Measurements from ENCODE around the gene GPR152. TPM values are rescaled to one million over a fixed set of nuclear protein-coding genes. Genes with fewer than 3 reads are reported as not detected.
A peak's percentile ranks its signal among the peaks of the same experiment; 100 is the strongest.

Gene GPR152
- total RNA-seq, 4 donors from 2014 or later: 0.34 TPM; not detected in 3

DNA sequence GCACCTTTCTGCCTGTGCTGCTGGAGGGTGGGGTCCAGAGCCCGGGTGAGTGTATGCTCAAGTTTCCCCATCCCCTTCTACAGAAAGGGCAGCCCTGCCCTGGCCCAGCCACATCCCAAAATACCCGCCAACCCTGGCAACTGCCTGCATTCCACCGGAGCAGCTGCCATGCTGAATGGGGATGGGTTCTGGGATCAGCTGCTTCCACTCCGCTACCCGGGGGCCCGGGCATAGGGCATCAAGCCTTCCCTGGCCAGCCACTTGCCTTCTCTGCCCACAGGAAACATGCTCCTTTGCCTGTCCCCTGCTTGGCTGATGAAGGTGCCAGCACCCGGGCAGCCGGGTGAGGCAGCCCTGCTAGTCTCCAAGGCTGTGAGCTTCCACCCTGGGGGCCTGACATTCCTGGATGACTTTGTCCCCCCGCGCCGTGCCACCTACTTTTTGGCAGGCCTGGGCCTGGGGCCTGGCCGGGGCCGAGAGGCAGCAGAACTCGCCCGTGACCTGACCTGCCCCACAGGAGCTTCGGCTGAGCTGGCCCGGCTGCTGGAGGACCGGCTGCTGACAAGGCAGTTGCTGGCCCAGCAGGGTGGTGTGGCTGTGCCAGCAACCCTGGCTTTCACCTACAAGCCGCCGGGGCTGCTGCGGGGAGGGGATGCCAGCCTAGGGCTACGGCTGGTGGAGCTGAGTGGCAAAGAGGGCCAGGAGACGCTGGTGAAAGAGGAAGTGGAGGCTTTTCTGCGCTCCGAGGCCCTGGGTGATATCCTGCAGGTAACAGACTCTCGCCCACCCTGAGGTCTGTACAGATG lies 33.9 kb downstream of the GPR152 start:
- 27% methylated on average over 20 of the region's 26 CpGs for WGBS
- H3K27me3 ChIP-seq: peaks cover 5% of the 10 kb centered on the region
- no peaks in the 10 kb centered on the region for H3K36me3 ChIP-seq
- peak overlapping the region; percentile 38 for H3K27ac ChIP-seq
- DNase-seq (ENCODE audit: low spot score in 2 of 2): no peak
- H3K9me3 ChIP-seq: no peaks in the 10 kb centered on the region
- H3K4me1 ChIP-seq: peaks cover 70% of the 10 kb centered on the region
- H3K4me3 ChIP-seq: no peak overlapping the region
- TF ChIP-seq EP300 (IDR thresholded peaks at IDR 0.05): no peak
- no peak for TF ChIP-seq POLR2AphosphoS5 (IDR thresholded peaks at IDR 0.05)
- TF ChIP-seq POLR2A (IDR thresholded peaks at IDR 0.05): no peak
- TF ChIP-seq, protein P1, sequence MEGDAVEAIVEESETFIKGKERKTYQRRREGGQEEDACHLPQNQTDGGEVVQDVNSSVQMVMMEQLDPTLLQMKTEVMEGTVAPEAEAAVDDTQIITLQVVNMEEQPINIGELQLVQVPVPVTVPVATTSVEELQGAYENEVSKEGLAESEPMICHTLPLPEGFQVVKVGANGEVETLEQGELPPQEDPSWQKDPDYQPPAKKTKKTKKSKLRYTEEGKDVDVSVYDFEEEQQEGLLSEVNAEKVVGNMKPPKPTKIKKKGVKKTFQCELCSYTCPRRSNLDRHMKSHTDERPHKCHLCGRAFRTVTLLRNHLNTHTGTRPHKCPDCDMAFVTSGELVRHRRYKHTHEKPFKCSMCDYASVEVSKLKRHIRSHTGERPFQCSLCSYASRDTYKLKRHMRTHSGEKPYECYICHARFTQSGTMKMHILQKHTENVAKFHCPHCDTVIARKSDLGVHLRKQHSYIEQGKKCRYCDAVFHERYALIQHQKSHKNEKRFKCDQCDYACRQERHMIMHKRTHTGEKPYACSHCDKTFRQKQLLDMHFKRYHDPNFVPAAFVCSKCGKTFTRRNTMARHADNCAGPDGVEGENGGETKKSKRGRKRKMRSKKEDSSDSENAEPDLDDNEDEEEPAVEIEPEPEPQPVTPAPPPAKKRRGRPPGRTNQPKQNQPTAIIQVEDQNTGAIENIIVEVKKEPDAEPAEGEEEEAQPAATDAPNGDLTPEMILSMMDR (IDR thresholded peaks at IDR 0.05): no peak

DNA sequence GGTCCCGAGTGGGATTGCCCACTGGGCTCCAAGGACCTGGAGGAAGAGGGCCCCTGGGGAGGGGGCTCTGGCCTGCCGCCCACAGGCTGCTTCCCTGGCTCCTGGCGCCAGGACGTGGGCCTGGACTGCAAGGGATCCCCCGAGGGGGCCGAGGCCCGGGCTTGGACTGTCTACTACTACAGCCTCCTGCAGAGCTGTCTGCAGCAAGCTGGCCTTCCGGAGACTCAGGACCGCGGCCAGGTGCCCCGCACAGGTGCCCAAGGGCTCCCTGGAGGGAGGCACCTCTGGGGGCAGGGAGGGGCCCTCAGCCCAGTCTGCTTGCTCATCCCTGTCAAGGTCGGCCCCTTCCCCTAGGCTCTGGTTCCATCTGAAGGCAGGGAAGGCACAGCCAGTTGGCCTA lies 35.1 kb downstream of the GPR152 start:
- no peaks in the 10 kb centered on the region for H3K9me3 ChIP-seq
- H3K4me3 ChIP-seq: no peak overlapping the region
- H3K27ac ChIP-seq: no peak overlapping the region
- peaks cover 67% of the 10 kb centered on the region for H3K4me1 ChIP-seq
- TF ChIP-seq EP300 (IDR thresholded peaks at IDR 0.05) (no peak), POLR2AphosphoS5 (IDR thresholded peaks at IDR 0.05) (no peak), POLR2A (IDR thresholded peaks at IDR 0.05) (no peak)
- TF ChIP-seq, protein P1 (IDR thresholded peaks at IDR 0.05): no peak
- no peak for DNase-seq (ENCODE audit: low spot score in 2 of 2)
- H3K36me3 ChIP-seq: no peaks in the 10 kb centered on the region
- H3K27me3 ChIP-seq: peaks cover 8% of the 10 kb centered on the region
- WGBS: no CpG with 5 or more reads among the region's 12 CpGs

DNA sequence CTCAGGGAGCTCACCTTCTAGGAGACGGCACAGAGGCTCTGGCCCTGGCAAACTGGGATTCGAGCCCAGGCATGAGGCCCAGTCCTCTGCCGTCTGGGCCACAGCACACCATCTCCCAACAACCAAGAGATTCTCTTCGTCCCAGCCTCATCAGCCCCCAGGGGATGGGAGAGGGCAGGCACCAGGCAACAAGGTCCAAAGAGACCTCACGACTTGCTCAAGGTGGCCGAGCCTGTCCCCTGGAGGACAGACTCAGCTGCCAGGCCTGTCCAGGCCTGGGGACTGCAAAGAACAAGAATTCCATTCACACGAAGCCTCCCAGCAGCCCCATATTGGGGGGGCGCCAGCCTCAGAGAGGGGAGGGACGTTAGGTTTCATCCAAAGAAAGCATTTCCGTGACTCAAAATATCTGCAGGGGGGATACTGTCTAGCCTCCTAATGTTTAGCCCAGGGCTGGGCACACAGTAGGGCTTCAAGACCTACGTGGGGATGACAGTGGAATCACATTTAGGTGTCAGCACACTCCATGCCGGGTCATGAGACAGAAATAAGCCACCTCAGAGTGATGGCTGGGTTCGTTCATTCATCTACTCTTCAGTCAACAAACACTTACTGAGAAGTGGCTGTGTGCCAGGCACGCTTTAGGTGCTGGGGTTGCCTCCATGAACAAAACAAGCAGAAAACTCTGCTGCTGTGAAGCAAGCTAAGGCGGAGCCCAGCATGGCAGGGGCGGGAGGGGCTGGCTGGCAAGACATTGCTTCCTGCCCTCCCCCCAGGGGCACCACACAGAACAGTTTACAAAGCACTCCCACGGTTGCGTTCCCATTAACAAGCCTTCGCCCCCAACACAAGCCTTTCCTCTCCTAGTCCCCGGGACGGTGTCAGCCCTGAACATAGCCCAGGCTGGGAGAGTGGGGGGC lies 35.9 kb downstream of the GPR152 start:
- no peak for TF ChIP-seq POLR2A (IDR thresholded peaks at IDR 0.05)
- TF ChIP-seq POLR2AphosphoS5 (IDR thresholded peaks at IDR 0.05): no peak
- TF ChIP-seq EP300 (IDR thresholded peaks at IDR 0.05): no peak
- TF ChIP-seq, protein P1 (IDR thresholded peaks at IDR 0.05): no peak
- no peak for DNase-seq (ENCODE audit: low spot score in 2 of 2)
- no peak overlapping the region for H3K4me3 ChIP-seq
- H3K27ac ChIP-seq: no peak overlapping the region
- H3K4me1 ChIP-seq: peaks cover 65% of the 10 kb centered on the region
- H3K9me3 ChIP-seq: no peaks in the 10 kb centered on the region
- peaks cover 16% of the 10 kb centered on the region for H3K27me3 ChIP-seq
- H3K36me3 ChIP-seq: no peaks in the 10 kb centered on the region
- WGBS: 31% methylated on average over 10 of the region's 21 CpGs

DNA sequence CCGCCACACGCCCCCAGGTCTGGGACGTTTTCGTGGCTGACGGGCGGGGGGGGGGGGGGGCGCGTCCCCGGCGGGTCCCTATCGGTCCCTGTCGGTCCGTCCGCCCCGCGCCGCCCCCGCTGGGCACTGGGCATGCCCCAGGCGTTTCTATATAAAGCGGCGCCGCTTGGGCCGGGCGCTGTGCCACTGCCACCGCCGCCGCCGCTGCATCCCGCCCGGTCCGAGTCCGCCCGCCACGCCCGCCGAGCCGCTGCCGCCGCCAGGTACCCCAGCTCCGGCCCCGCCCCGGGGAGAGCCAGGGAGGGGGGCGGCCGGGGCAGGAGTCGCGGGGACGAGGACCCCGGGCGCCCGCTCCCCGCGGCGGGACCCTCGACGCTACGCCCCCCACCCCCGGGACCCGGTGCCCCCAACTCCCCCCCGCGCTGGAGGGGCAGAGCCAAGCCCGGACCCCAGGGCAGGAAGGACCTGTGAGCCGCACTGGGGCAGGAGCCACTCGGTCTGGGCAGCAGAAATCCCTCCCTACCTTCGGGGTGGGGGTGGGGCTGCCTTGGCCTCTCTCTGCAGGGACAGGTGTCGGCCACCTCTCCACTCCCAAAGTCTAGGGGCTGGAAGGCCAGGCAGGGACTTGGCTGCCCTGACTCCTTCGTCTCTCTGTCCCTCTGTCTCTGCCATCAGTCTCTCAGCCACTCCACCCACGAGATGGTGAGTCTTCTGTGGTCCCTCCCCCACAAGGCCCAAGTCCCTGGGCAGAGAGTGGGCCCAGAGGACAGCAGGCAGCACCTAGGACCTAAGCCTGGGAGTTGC lies 36.8 kb downstream of the GPR152 start, which contains the start of gene CARNS1:
Gene CARNS1 (plus strand): TSS at position 178 of the 804 bp plus-strand sequence. CDS start 522 bp downstream, at position 700.
- DNase-seq (ENCODE audit: low spot score in 2 of 2): no peak
- Histone ChIP-seq H3K9me3 (no peaks in the 10 kb centered on the region), H3K36me3 (no peaks in the 10 kb centered on the region), H3K27me3 (peaks cover 24% of the 10 kb centered on the region), H3K4me3 (peak within 1 kb of the TSS; percentile 42), H3K4me1 (peaks cover 59% of the 10 kb centered on the region), H3K27ac (no peak within 1 kb of the TSS)
- WGBS: 20% methylated on average over 4 of the region's 67 CpGs
- TF ChIP-seq POLR2AphosphoS5 (IDR thresholded peaks at IDR 0.05) (no peak), EP300 (IDR thresholded peaks at IDR 0.05) (no peak), POLR2A (IDR thresholded peaks at IDR 0.05) (no peak)
- TF ChIP-seq, protein P1 (IDR thresholded peaks at IDR 0.05): no peak

All from suprapubic skin (tissue), 4 donors.